Mesenchymal stem cell (in vitro differentiated cells and primary cell): ENCODE measurements around the gene RMDN3.

Experiments used
- DNase-seq: peaks from one replicate; pipeline ENCODE4 v3.0.0-alpha.2; 2013
- H2AFZ ChIP-seq: one replicate; pipeline ENCODE4 v1.6.1; 2013; ENCODE audit warnings: low read depth, mild to moderate bottlenecking, control low read depth, inconsistent platforms, low read length, moderate library complexity
- H2AK5ac ChIP-seq: 2 replicates; pipeline ENCODE4 v1.6.1; 2013; ENCODE audit warnings: low read length, moderate library complexity, mild to moderate bottlenecking, inconsistent platforms; ENCODE audit not compliant: severe bottlenecking
- H2BK120ac ChIP-seq: one replicate; pipeline ENCODE4 v1.6.1; 2013; ENCODE audit warnings: low read depth, mild to moderate bottlenecking, inconsistent platforms, low read length, moderate library complexity
- H2BK12ac ChIP-seq, 2 experiments: one replicate each; pipeline ENCODE4 v1.6.1; 2013; ENCODE audit warnings: inconsistent platforms in 2 of 2, low read length in 2 of 2, mild to moderate bottlenecking in 2 of 2, moderate library complexity in 2 of 2, control low read depth in 1 of 2
- H2BK15ac ChIP-seq: one replicate; pipeline ENCODE4 v1.6.1; 2013; ENCODE audit warnings: mild to moderate bottlenecking, low read depth, inconsistent platforms; ENCODE audit not compliant: poor library complexity, severe bottlenecking
- H2BK5ac ChIP-seq: 2 replicates; pipeline ENCODE4 v1.6.1; 2013; ENCODE audit warnings: low read depth, mild to moderate bottlenecking, low read length, control low read depth, inconsistent platforms; ENCODE audit not compliant: poor library complexity, severe bottlenecking
- H3K14ac ChIP-seq, 2 experiments: one replicate each; pipeline ENCODE4 v1.6.1; 2013; ENCODE audit warnings: inconsistent platforms in 2 of 2, low read length in 2 of 2, control low read depth in 1 of 2, mild to moderate bottlenecking in 1 of 2, moderate library complexity in 1 of 2
- H3K18ac ChIP-seq, 2 experiments: one replicate each; pipeline ENCODE4 v1.6.1; 2013; ENCODE audit warnings: inconsistent platforms in 2 of 2, low read length in 2 of 2, control low read depth in 1 of 2, low read depth in 1 of 2, mild to moderate bottlenecking in 1 of 2
- H3K23ac ChIP-seq, 2 experiments: one replicate each; pipeline ENCODE4 v1.6.1; 2013; ENCODE audit warnings: inconsistent platforms in 2 of 2, low read length in 2 of 2, mild to moderate bottlenecking in 2 of 2, moderate library complexity in 2 of 2, control low read depth in 1 of 2
- H3K27ac ChIP-seq: 2 replicates; pipeline ENCODE4 v1.5.1; 2013; ENCODE audit warnings: mild to moderate bottlenecking, moderate library complexity, low read length, control low read depth, inconsistent platforms; ENCODE audit not compliant: poor library complexity, severe bottlenecking
- H3K27me3 ChIP-seq, 2 experiments: 2 replicates each; pipeline versions ENCODE4 v1.6.1 to v1.7.0; 2013; ENCODE audit warnings: low read length in 2 of 2, mild to moderate bottlenecking in 2 of 2, moderate library complexity in 2 of 2, control low read depth in 1 of 2, inconsistent platforms in 1 of 2; ENCODE audit not compliant: control insufficient read depth in 1 of 2, insufficient read depth in 1 of 2
- H3K36me3 ChIP-seq, 2 experiments: 2 replicates each; pipeline versions ENCODE4 v1.6.1 to v1.7.0; 2013; ENCODE audit warnings: low read length in 2 of 2, control low read depth in 1 of 2, inconsistent platforms in 1 of 2, low read depth in 1 of 2, mild to moderate bottlenecking in 1 of 2; ENCODE audit not compliant: insufficient read depth in 2 of 2, control insufficient read depth in 1 of 2
- H3K4ac ChIP-seq, 2 experiments: one replicate each; pipeline ENCODE4 v1.6.1; 2013; ENCODE audit warnings: inconsistent platforms in 2 of 2, low read length in 2 of 2, mild to moderate bottlenecking in 2 of 2, moderate library complexity in 2 of 2, control low read depth in 1 of 2, low read depth in 1 of 2
- H3K4me1 ChIP-seq: 2 replicates; pipeline ENCODE4 v1.6.1; 2013; ENCODE audit warnings: low read depth, low read length, control low read depth; ENCODE audit not compliant: control insufficient read depth, insufficient read depth
- H3K4me2 ChIP-seq: 2 replicates; pipeline ENCODE4 v1.6.1; 2013; ENCODE audit warnings: low read length, mild to moderate bottlenecking, inconsistent platforms; ENCODE audit not compliant: poor library complexity, severe bottlenecking
- H3K4me3 ChIP-seq, 2 experiments: 2 replicates each; pipeline versions ENCODE4 v1.5.1 to v1.7.0; 2013; ENCODE audit warnings: low read length in 2 of 2, mild to moderate bottlenecking in 2 of 2, control low read depth in 1 of 2, low read depth in 1 of 2; ENCODE audit not compliant: insufficient read depth in 1 of 2
- H3K79me1 ChIP-seq: replicated peaks from 2 replicates; pipeline ENCODE4 v1.6.1; 2013; ENCODE audit warnings: mild to moderate bottlenecking, control low read depth, low read length, inconsistent platforms; ENCODE audit not compliant: poor library complexity, severe bottlenecking
- H3K9ac ChIP-seq: 2 replicates; pipeline ENCODE4 v1.7.0; 2013; ENCODE audit warnings: mild to moderate bottlenecking, low read length, moderate library complexity
- H3K9me3 ChIP-seq: 2 replicates; pipeline ENCODE4 v1.7.0; 2013; ENCODE audit warnings: mild to moderate bottlenecking, low read length; ENCODE audit not compliant: control insufficient read depth
- H4K8ac ChIP-seq: one replicate; pipeline ENCODE4 v1.6.1; 2013; ENCODE audit warnings: inconsistent platforms, mild to moderate bottlenecking, low read length, moderate library complexity
- H4K91ac ChIP-seq: one replicate; pipeline ENCODE4 v1.6.1; 2013; ENCODE audit warnings: mild to moderate bottlenecking, low read length, inconsistent platforms
- WGBS: methylation state at CpG from one replicate; pipeline ENCODE4 v1.1.7; 2013; ENCODE audit warnings: mixed read lengths; 5-methylcytosine and 5-hydroxymethylcytosine counted together

RMDN3 gene

GRCh38 chr15:40799523-40799922, 44.5 kb upstream of the RMDN3 start:
- Histone ChIP-seq H3K4me1 (peaks cover 3% of the 10 kb centered on the region), H3K14ac (no peak overlapping the region), H3K9ac (no peak overlapping the region), H3K4me2 (no peak overlapping the region), H3K9me3 (no peaks in the 10 kb centered on the region), H2BK12ac (no peak overlapping the region), H2BK15ac (no peak overlapping the region), H3K79me1 (peaks cover 38% of the 10 kb centered on the region), H2BK120ac (no peak overlapping the region), H3K27me3 (no peaks in the 10 kb centered on the region), H3K23ac (no peak overlapping the region), H3K4ac (no peak overlapping the region), H3K27ac (no peak overlapping the region), H4K91ac (no peak overlapping the region), H3K18ac (no peak overlapping the region), H3K4me3 (no peak overlapping the region), H2AK5ac (no peak overlapping the region), H2AFZ (no peak overlapping the region), H4K8ac (no peak overlapping the region), H2BK5ac (no peak overlapping the region), H3K36me3 (peaks cover 0 to 14% of the 10 kb centered on the region in 2 experiments)
- WGBS, result 100% methylated on average over 1 of the region's 3 CpGs
- DNase-seq, result no peak

GRCh38 chr15:40796512-40796911, 41.5 kb upstream of the RMDN3 start:
- H4K8ac ChIP-seq, result no peak overlapping the region
- no peak overlapping the region for H4K91ac ChIP-seq
- H3K9me3 ChIP-seq, result no peaks in the 10 kb centered on the region
- no peak overlapping the region for H2BK120ac ChIP-seq
- H3K23ac ChIP-seq, result no peak overlapping the region
- no peak overlapping the region for H3K18ac ChIP-seq
- no peak overlapping the region for H3K4ac ChIP-seq
- H3K27me3 ChIP-seq, result no peaks in the 10 kb centered on the region
- H2BK15ac ChIP-seq, result no peak overlapping the region
- no peak overlapping the region for H3K4me3 ChIP-seq
- no peak overlapping the region for H2AK5ac ChIP-seq
- no peak for DNase-seq
- H2BK12ac ChIP-seq, result no peak overlapping the region
- H3K14ac ChIP-seq, result no peak overlapping the region
- H3K9ac ChIP-seq, result no peak overlapping the region
- whole genome bisulfite sequencing, result 97% methylated on average over 4 of the region's 5 CpGs
- no peak overlapping the region for H3K27ac ChIP-seq
- H3K79me1 ChIP-seq, result peaks cover 31% of the 10 kb centered on the region
- H3K4me2 ChIP-seq, result no peak overlapping the region
- H3K36me3 ChIP-seq, result peaks cover 1 to 10% of the 10 kb centered on the region in 2 experiments
- H2AFZ ChIP-seq, result no peak overlapping the region
- no peak overlapping the region for H2BK5ac ChIP-seq
- H3K4me1 ChIP-seq, result peaks cover 6% of the 10 kb centered on the region

- Histone ChIP-seq H3K18ac (no peak overlapping the region), H3K79me1 (peaks cover 31% of the 10 kb centered on the region), H3K4me2 (no peak overlapping the region)
Measured at GRCh38 chr15:40796041-40796440, 41.0 kb upstream of the RMDN3 start.

GRCh38 chr15:40793216-40793989, 38.3 kb upstream of the RMDN3 start:
- H3K9ac ChIP-seq, result peak overlapping the region; percentile 26
- no peak overlapping the region for H2AK5ac ChIP-seq
- H3K27ac ChIP-seq, result peak overlapping the region; percentile 71
- H3K4me2 ChIP-seq, result peak overlapping the region; percentile 21
- no peaks in the 10 kb centered on the region for H3K27me3 ChIP-seq
- H3K4me1 ChIP-seq, result peaks cover 8% of the 10 kb centered on the region
- no peak overlapping the region for H2BK15ac ChIP-seq
- no peak overlapping the region for H2BK5ac ChIP-seq
- H2BK120ac ChIP-seq, result no peak overlapping the region
- peak overlapping the region in 1 of 2 experiments; percentile 30 for H3K4me3 ChIP-seq
- no peak overlapping the region for H3K14ac ChIP-seq
- peaks cover 30% of the 10 kb centered on the region for H3K79me1 ChIP-seq
- DNase-seq, result peak; percentile 89
- no peak overlapping the region for H2AFZ ChIP-seq
- no peak overlapping the region for H3K23ac ChIP-seq
- H4K91ac ChIP-seq, result no peak overlapping the region
- peaks cover 5% of the 10 kb centered on the region in 2 experiments for H3K36me3 ChIP-seq
- no peaks in the 10 kb centered on the region for H3K9me3 ChIP-seq
- no peak overlapping the region for H3K4ac ChIP-seq
- 39% methylated on average over 8 of the region's 9 CpGs for WGBS
- H4K8ac ChIP-seq, result no peak overlapping the region
- peak overlapping the region in 1 of 2 experiments; percentile 28 for H3K18ac ChIP-seq
- H2BK12ac ChIP-seq, result no peak overlapping the region

More at GRCh38 chr15:40796041-40796440, 41.0 kb upstream of the RMDN3 start:
- Histone ChIP-seq H4K91ac (no peak overlapping the region), H2BK120ac (no peak overlapping the region), H3K4me1 (peaks cover 6% of the 10 kb centered on the region), H2AFZ (no peak overlapping the region), H2BK15ac (no peak overlapping the region), H2BK5ac (no peak overlapping the region), H3K4me3 (no peak overlapping the region), H3K36me3 (peaks cover 5 to 8% of the 10 kb centered on the region in 2 experiments), H3K9me3 (no peaks in the 10 kb centered on the region), H2BK12ac (no peak overlapping the region), H3K9ac (no peak overlapping the region), H2AK5ac (no peak overlapping the region), H3K27ac (no peak overlapping the region), H4K8ac (no peak overlapping the region), H3K27me3 (no peaks in the 10 kb centered on the region), H3K4ac (no peak overlapping the region), H3K23ac (no peak overlapping the region), H3K14ac (no peak overlapping the region)
- DNase-seq, result no peak
- 83% methylated on average over 2 of the region's 2 CpGs for WGBS
